Endodermal cell (in vitro differentiated cells): ENCODE data around the gene ZNF679. TPM values are rescaled to one million over a fixed set of nuclear protein-coding genes. Genes with fewer than 3 reads are reported as not detected.

ENCODE experiments used
- DNase-seq: peaks from one replicate; pipeline ENCODE4 v3.0.0-alpha.2; 2017
- H3K27ac ChIP-seq: 2 replicates; pipeline ENCODE4 v1.5.1; 2013; ENCODE audit warnings: mild to moderate bottlenecking, low read depth, low read length, moderate library complexity
- H3K27me3 ChIP-seq: 2 replicates; pipeline ENCODE4 v1.6.1; 2013; ENCODE audit warnings: mild to moderate bottlenecking, low read length, moderate library complexity; ENCODE audit not compliant: insufficient read depth, control insufficient read depth, poor library complexity, severe bottlenecking
- H3K36me3 ChIP-seq: 2 replicates; pipeline ENCODE4 v1.7.0; 2013; ENCODE audit warnings: mild to moderate bottlenecking, low read length, moderate library complexity; ENCODE audit not compliant: control insufficient read depth, insufficient read depth
- H3K4me1 ChIP-seq: one replicate; pipeline ENCODE4 v1.7.0; 2013; ENCODE audit warnings: low read length; ENCODE audit not compliant: control insufficient read depth, insufficient read depth
- H3K4me3 ChIP-seq: 2 replicates; pipeline ENCODE4 v1.5.1; 2013; ENCODE audit warnings: mild to moderate bottlenecking, low read length, moderate library complexity
- H3K9ac ChIP-seq: 2 replicates; pipeline ENCODE4 v1.6.1; 2013; ENCODE audit warnings: mild to moderate bottlenecking, low read length, moderate library complexity; ENCODE audit not compliant: poor library complexity, severe bottlenecking; ENCODE audit errors: extremely low read depth
- H3K9me3 ChIP-seq: 2 replicates; pipeline ENCODE4 v1.6.1; 2013; ENCODE audit warnings: mild to moderate bottlenecking, low read length, moderate library complexity; ENCODE audit not compliant: control insufficient read depth
- H3K27ac Mint-ChIP-seq: 2 replicates; pipeline ENCODE4 v1.8.0; 2020; ENCODE audit warnings: mixed read lengths
- H3K27me3 Mint-ChIP-seq: 2 replicates; pipeline ENCODE4 v1.8.0; 2021; ENCODE audit warnings: mild to moderate bottlenecking, mixed read lengths; ENCODE audit not compliant: insufficient read depth
- H3K36me3 Mint-ChIP-seq: 2 replicates; pipeline ENCODE4 v1.8.0; 2020; ENCODE audit warnings: low read depth, mixed read lengths
- H3K4me1 Mint-ChIP-seq: 2 replicates; pipeline ENCODE4 v1.8.0; 2020; ENCODE audit warnings: mixed read lengths
- H3K4me3 Mint-ChIP-seq: 2 replicates; pipeline ENCODE4 v1.8.0; 2020; ENCODE audit warnings: mild to moderate bottlenecking, moderate library complexity, mixed read lengths
- H3K9me3 Mint-ChIP-seq: 2 replicates; pipeline ENCODE4 v1.8.0; 2020; ENCODE audit warnings: mild to moderate bottlenecking, mixed read lengths
- CTCF ChIP-seq: fragments of 200-600 bp; sonication (generic); conservative IDR thresholded peaks from 2 replicates; pipeline ENCODE4 v1.5.0; 2021; ENCODE audit warnings: antibody characterized with exemption, mild to moderate bottlenecking
- WGBS, 2 experiments: methylation state at CpG; one replicate each; pipeline versions ENCODE4 v1.1.5 to v1.1.7; 2013; ENCODE audit warnings: missing lambda C conversion rate in 2 of 2, mixed read lengths in 1 of 2; ENCODE audit not compliant: insufficient coverage in 1 of 2, insufficient read length in 1 of 2; 5-methylcytosine and 5-hydroxymethylcytosine counted together
- total RNA-seq, 2 donors: library from RNA; stranded (reverse); fragmentation: NEBNext Ultra II Directional in 1 of 2; extraction: Animal tissue kit (Norgen Biotek cat#: 25700) in 1 of 2; gene quantifications; 2 replicates in 1 of 2; 3 replicates in 1 of 2; pipeline ENCODE4 v1.2.1, GENCODE V29; 2021

The ZNF679 gene
- total RNA-seq, 2 donors from 2014 or later = not detected

- H3K27ac Mint-ChIP-seq = no peak overlapping the region
- H3K9me3 Mint-ChIP-seq = peaks cover 77% of the 10 kb centered on the region
- DNase-seq = no peak
- H3K27me3 Mint-ChIP-seq = no peaks in the 10 kb centered on the region
- Histone ChIP-seq H3K4me1 (no peaks in the 10 kb centered on the region), H3K27ac (no peak overlapping the region), H3K9ac (no peak overlapping the region), H3K9me3 (peaks cover 35% of the 10 kb centered on the region), H3K36me3 (no peaks in the 10 kb centered on the region), H3K27me3 (no peaks in the 10 kb centered on the region), H3K4me3 (no peak overlapping the region)
- 86 to 91% methylated on average over 7 to 12 of the region's 12 CpGs for WGBS, 2 experiments
- H3K4me3 Mint-ChIP-seq = no peak overlapping the region
- no peaks in the 10 kb centered on the region for H3K4me1 Mint-ChIP-seq
- no peaks in the 10 kb centered on the region for H3K36me3 Mint-ChIP-seq
- no peak for TF ChIP-seq CTCF
Observed at GRCh38 chr7:64184376-64184775, 43.9 kb upstream of the ZNF679 start.

- no peaks in the 10 kb centered on the region for H3K36me3 ChIP-seq
- WGBS, 2 experiments = 50 to 59% methylated on average over 3 of the region's 3 CpGs
- H3K27ac ChIP-seq = no peak overlapping the region
- Mint-ChIP-seq H3K4me3 (no peak overlapping the region), H3K4me1 (no peaks in the 10 kb centered on the region), H3K9me3 (peaks cover 81% of the 10 kb centered on the region), H3K36me3 (no peaks in the 10 kb centered on the region), H3K27me3 (no peaks in the 10 kb centered on the region), H3K27ac (no peak overlapping the region)
- no peak overlapping the region for H3K4me3 ChIP-seq
- peaks cover 30% of the 10 kb centered on the region for H3K9me3 ChIP-seq
- H3K4me1 ChIP-seq = no peaks in the 10 kb centered on the region
- H3K9ac ChIP-seq = no peak overlapping the region
- no peak for TF ChIP-seq CTCF
- DNase-seq = no peak
- no peaks in the 10 kb centered on the region for H3K27me3 ChIP-seq
Observed at GRCh38 chr7:64187408-64187807, 40.9 kb upstream of the ZNF679 start.

- Mint-ChIP-seq H3K9me3 (peaks cover 81% of the 10 kb centered on the region), H3K4me1 (no peaks in the 10 kb centered on the region), H3K36me3 (no peaks in the 10 kb centered on the region), H3K27me3 (no peaks in the 10 kb centered on the region), H3K4me3 (no peak overlapping the region), H3K27ac (no peak overlapping the region)
- no peak overlapping the region for H3K27ac ChIP-seq
- DNase-seq = no peak
- no peak overlapping the region for H3K9ac ChIP-seq
- TF ChIP-seq CTCF = no peak
- no peaks in the 10 kb centered on the region for H3K36me3 ChIP-seq
- WGBS, 2 experiments = 86 to 91% methylated on average over 10 to 24 of the region's 24 CpGs
- no peak overlapping the region for H3K4me3 ChIP-seq
- no peaks in the 10 kb centered on the region for H3K27me3 ChIP-seq
- H3K9me3 ChIP-seq = peaks cover 62% of the 10 kb centered on the region
- no peaks in the 10 kb centered on the region for H3K4me1 ChIP-seq
Observed at GRCh38 chr7:64192148-64192704, 36.0 kb upstream of the ZNF679 start.
